H9 (cell line): Measurements from ENCODE around the gene P2RX6. TPM values are rescaled to one million over a fixed set of nuclear protein-coding genes. Genes with fewer than 3 reads are reported as not detected.

Source experiments
- DNase-seq: peaks from one replicate; pipeline ENCODE4 v3.0.0-alpha.2; 2017
- H2AFZ ChIP-seq: one replicate; pipeline ENCODE4 v1.6.1; 2013; ENCODE audit warnings: mild to moderate bottlenecking, low read length, control low read depth, moderate library complexity
- H2AK5ac ChIP-seq: 2 replicates; pipeline ENCODE4 v1.6.1; 2013; ENCODE audit warnings: low read length, control low read depth, mixed read lengths; ENCODE audit not compliant: insufficient read length
- H2BK120ac ChIP-seq: one replicate; pipeline ENCODE4 v1.6.1; 2013; ENCODE audit warnings: low read depth, mild to moderate bottlenecking, low read length, control low read depth, inconsistent platforms; ENCODE audit not compliant: poor library complexity, severe bottlenecking
- H2BK12ac ChIP-seq: 2 replicates; pipeline ENCODE4 v1.6.1; 2013; ENCODE audit warnings: low read length, control low read depth, mixed read lengths, low read depth; ENCODE audit not compliant: insufficient read length
- H2BK15ac ChIP-seq: 2 replicates; pipeline ENCODE4 v1.6.1; 2013; ENCODE audit warnings: low read depth, low read length, control low read depth
- H2BK20ac ChIP-seq: one replicate; pipeline ENCODE4 v1.6.1; 2013; ENCODE audit warnings: low read depth, mild to moderate bottlenecking, low read length, control low read depth, inconsistent platforms; ENCODE audit not compliant: poor library complexity, severe bottlenecking
- H2BK5ac ChIP-seq: 2 replicates; pipeline ENCODE4 v1.6.1; 2013; ENCODE audit warnings: low read length, control low read depth, mixed read lengths; ENCODE audit not compliant: insufficient read length
- H3K14ac ChIP-seq: 2 replicates; pipeline ENCODE4 v1.6.1; 2013; ENCODE audit warnings: low read length, control low read depth; ENCODE audit not compliant: insufficient read depth
- H3K18ac ChIP-seq: 2 replicates; pipeline ENCODE4 v1.6.1; 2013; ENCODE audit warnings: low read depth, mild to moderate bottlenecking, mixed read lengths, low read length, control low read depth; ENCODE audit not compliant: insufficient read length
- H3K23ac ChIP-seq: 2 replicates; pipeline ENCODE4 v1.6.1; 2013; ENCODE audit warnings: low read length, control low read depth, mixed read lengths, low read depth; ENCODE audit not compliant: insufficient read length
- H3K23me2 ChIP-seq: 2 replicates; pipeline ENCODE4 v1.6.1; 2013; ENCODE audit warnings: low read depth, mild to moderate bottlenecking, mixed read lengths, low read length, control low read depth; ENCODE audit not compliant: insufficient read length, poor library complexity, severe bottlenecking
- H3K27ac ChIP-seq: 2 replicates; pipeline ENCODE4 v1.5.1; 2013; ENCODE audit warnings: low read length, control low read depth, mixed read lengths, low read depth; ENCODE audit not compliant: insufficient read length
- H3K27me3 ChIP-seq: 2 replicates; pipeline ENCODE4 v1.6.1; 2013; ENCODE audit warnings: low read length, control low read depth, inconsistent platforms; ENCODE audit not compliant: insufficient read depth
- H3K4ac ChIP-seq: 2 replicates; pipeline ENCODE4 v1.6.1; 2013; ENCODE audit warnings: low read depth, mild to moderate bottlenecking, control low read depth, inconsistent platforms, low read length, moderate library complexity
- H3K4me1 ChIP-seq: 2 replicates; pipeline ENCODE4 v1.6.1; 2013; ENCODE audit warnings: low read length, control low read depth, inconsistent platforms; ENCODE audit not compliant: insufficient read depth
- H3K4me2 ChIP-seq: 2 replicates; pipeline ENCODE4 v1.6.1; 2013; ENCODE audit warnings: low read length, control low read depth, mixed read lengths; ENCODE audit not compliant: insufficient read length, insufficient read depth
- H3K56ac ChIP-seq: 2 replicates; pipeline ENCODE4 v1.6.1; 2013; ENCODE audit warnings: low read depth, mild to moderate bottlenecking, mixed read lengths, low read length, control low read depth; ENCODE audit not compliant: insufficient read length
- H3K79me1 ChIP-seq: 2 replicates; pipeline ENCODE4 v1.6.1; 2013; ENCODE audit warnings: low read depth, mild to moderate bottlenecking, moderate library complexity, low read length, control low read depth, inconsistent platforms; ENCODE audit not compliant: insufficient read depth, poor library complexity, severe bottlenecking
- H3K79me2 ChIP-seq: 2 replicates; pipeline ENCODE4 v1.6.1; 2013; ENCODE audit warnings: low read length, control low read depth, inconsistent platforms; ENCODE audit not compliant: insufficient read depth
- H3K9ac ChIP-seq: 2 replicates; pipeline ENCODE4 v1.6.1; 2013; ENCODE audit warnings: low read length, control low read depth, mixed read lengths; ENCODE audit not compliant: insufficient read length; ENCODE audit errors: extremely low read depth
- H3K9me3 ChIP-seq: one replicate; pipeline ENCODE4 v1.6.1; 2013; ENCODE audit warnings: low read depth, low read length, inconsistent platforms; ENCODE audit not compliant: control insufficient read depth
- H3T11ph ChIP-seq: one replicate; pipeline ENCODE4 v1.6.1; 2013; ENCODE audit warnings: mild to moderate bottlenecking, low read length, control low read depth, inconsistent platforms
- H4K20me1 ChIP-seq: one replicate; pipeline ENCODE4 v1.6.1; 2013; ENCODE audit not compliant: control insufficient read depth, insufficient read length, insufficient read depth
- H4K5ac ChIP-seq: 2 replicates; pipeline ENCODE4 v1.6.1; 2013; ENCODE audit warnings: low read depth, mild to moderate bottlenecking, mixed read lengths, low read length, control low read depth; ENCODE audit not compliant: insufficient read length
- H4K8ac ChIP-seq: replicated peaks from 2 replicates; pipeline ENCODE4 v1.6.1; 2013; ENCODE audit warnings: low read length, control low read depth, mixed read lengths, low read depth; ENCODE audit not compliant: insufficient read length
- H4K91ac ChIP-seq: 2 replicates; pipeline ENCODE4 v1.6.1; 2013; ENCODE audit warnings: low read depth, mild to moderate bottlenecking, moderate library complexity, mixed read lengths, low read length, control low read depth; ENCODE audit not compliant: insufficient read length
- H3K27ac Mint-ChIP-seq, 3 experiments: 2 replicates in 2 of 3; 3 replicates in 1 of 3; pipeline ENCODE4 v1.8.0; 2020 to 2021; ENCODE audit warnings: mixed read lengths in 3 of 3, mild to moderate bottlenecking in 1 of 3, moderate library complexity in 1 of 3
- H3K27me3 Mint-ChIP-seq: 2 replicates; pipeline ENCODE4 v1.8.0; 2021; ENCODE audit warnings: low read depth, mild to moderate bottlenecking, moderate library complexity, mixed read lengths
- H3K36me3 Mint-ChIP-seq, 3 experiments: 2 replicates in 2 of 3; 3 replicates in 1 of 3; pipeline ENCODE4 v1.8.0; 2020 to 2021; ENCODE audit warnings: low read depth in 3 of 3, mixed read lengths in 3 of 3; ENCODE audit not compliant: insufficient read depth in 1 of 3
- H3K4me1 Mint-ChIP-seq, 2 experiments: 2 replicates each; pipeline ENCODE4 v1.8.0; 2020; ENCODE audit warnings: mixed read lengths in 2 of 2
- H3K4me3 Mint-ChIP-seq, 2 experiments: 2 replicates in 1 of 2; 3 replicates in 1 of 2; pipeline ENCODE4 v1.8.0; 2020 to 2021; ENCODE audit warnings: mild to moderate bottlenecking in 2 of 2, mixed read lengths in 2 of 2, moderate library complexity in 1 of 2
- H3K9me3 Mint-ChIP-seq, 2 experiments: 2 replicates in 1 of 2; 3 replicates in 1 of 2; pipeline ENCODE4 v1.8.0; 2020; ENCODE audit warnings: mild to moderate bottlenecking in 2 of 2, mixed read lengths in 2 of 2, moderate library complexity in 1 of 2
- CTCF ChIP-seq: fragments of 200-600 bp; sonication (generic); conservative IDR thresholded peaks from 3 replicates; pipeline ENCODE4 v1.8.0; 2021; ENCODE audit warnings: antibody characterized with exemption, mild to moderate bottlenecking
- WGBS: extraction: QIAGEN DNeasy Blood & Tissue Kit; methylation state at CpG from one replicate; pipeline ENCODE4 v1.1.7; 2013; ENCODE audit warnings: missing lambda C conversion rate, low lambda C conversion rate, mixed read lengths; ENCODE audit not compliant: insufficient read length; ENCODE audit errors: extremely low coverage; 5-methylcytosine and 5-hydroxymethylcytosine counted together
- total RNA-seq: library from RNA; stranded (reverse); gene quantifications from 2 replicates; pipeline ENCODE4 v1.2.1, GENCODE V29; 2021

The P2RX6 gene
- total RNA-seq, 1 experiment from 2014 or later: not detected

DNA sequence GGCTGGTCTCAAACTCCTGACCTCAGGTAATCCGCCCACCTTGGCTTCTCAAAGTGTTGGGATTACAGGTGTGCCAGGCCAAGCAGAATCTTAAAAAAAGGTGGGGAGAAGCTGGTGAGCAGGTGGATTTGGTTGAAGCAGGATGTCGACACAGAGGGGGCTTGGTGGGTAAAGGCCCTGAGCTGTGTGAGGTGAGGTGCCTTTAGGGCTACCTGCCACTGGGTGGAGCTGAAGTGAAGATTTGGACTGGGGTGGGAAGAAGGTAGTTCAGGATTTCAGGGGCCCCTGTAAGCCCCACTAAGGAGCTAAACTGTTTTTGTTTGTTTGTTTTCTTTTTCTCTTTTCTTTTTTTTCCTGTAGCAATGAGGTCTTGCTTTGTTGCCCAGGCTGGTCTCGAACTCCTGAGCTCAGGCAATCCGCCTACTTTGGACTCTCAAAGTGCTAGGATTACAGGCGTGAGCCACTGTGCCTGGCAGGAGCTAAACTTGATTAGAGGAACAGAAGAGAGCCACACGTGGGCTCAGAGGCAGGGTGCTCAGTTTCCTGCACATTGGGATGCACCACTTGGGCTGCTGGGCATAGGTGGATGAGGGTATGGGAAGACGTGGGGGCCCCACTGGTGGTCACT lies 6.0 kb downstream of the P2RX6 start:
- Histone ChIP-seq H2BK120ac (no peak overlapping the region), H3K79me1 (no peaks in the 10 kb centered on the region), H2BK12ac (no peak overlapping the region), H3K9me3 (no peaks in the 10 kb centered on the region), H3K14ac (no peak overlapping the region), H2AK5ac (no peak overlapping the region), H3K4ac (no peak overlapping the region), H4K20me1 (no peaks in the 10 kb centered on the region), H3K79me2 (no peaks in the 10 kb centered on the region), H3K4me2 (no peak overlapping the region), H3K27ac (no peak overlapping the region), H3K56ac (no peak overlapping the region), H2BK20ac (no peak overlapping the region), H3K4me1 (no peaks in the 10 kb centered on the region), H3T11ph (no peak overlapping the region), H2BK5ac (no peak overlapping the region), H3K23me2 (no peaks in the 10 kb centered on the region), H3K27me3 (no peaks in the 10 kb centered on the region), H3K18ac (no peak overlapping the region), H3K23ac (no peak overlapping the region), H3K9ac (no peak overlapping the region), H2AFZ (no peak overlapping the region), H4K5ac (no peak overlapping the region), H2BK15ac (no peak overlapping the region), H4K91ac (no peak overlapping the region), H4K8ac (no peak overlapping the region)
- peak; percentile 74 for DNase-seq
- H3K27ac Mint-ChIP-seq: peak overlapping the region in 1 of 3 experiments; percentile 62; a peak in 1 of 7 replicates
- H3K9me3 Mint-ChIP-seq: peaks cover 6 to 8% of the 10 kb centered on the region in 2 experiments; a peak in 4 of 5 replicates
- peaks cover 0 to 3% of the 10 kb centered on the region in 2 experiments; a peak in 1 of 4 replicates for H3K4me1 Mint-ChIP-seq
- H3K36me3 Mint-ChIP-seq: no peaks in the 10 kb centered on the region
- no CpG with 5 or more reads among the region's 7 CpGs for WGBS
- H3K27me3 Mint-ChIP-seq: peaks cover 27% of the 10 kb centered on the region
- peak overlapping the region in 1 of 2 experiments; percentile 37; a peak in 1 of 5 replicates for H3K4me3 Mint-ChIP-seq
- TF ChIP-seq CTCF: peak; percentile 73
